NCI-H748 treated with DMSO at 0.1 percent for 48 hours (cell line): ENCODE measurements around the gene NDRG3.
"Not testable (repeated sequence)": the region's sequence is repeated elsewhere in the genome, so short reads cannot be mapped to it uniquely, and the experiment has no call there.

Source experiments
- DNase-seq: peaks from one replicate; lab custom pipeline; 2025; lab: John Stamatoyannopoulos, UW

Gene NDRG3

GRCh38 chr20:36644032-36644705 is 101.7 kb downstream of the NDRG3 start:
- DNase-seq, result no peak

GRCh38 chr20:36642136-36642535 is 103.8 kb downstream of the NDRG3 start:
- DNase-seq, result no peak

GRCh38 chr20:36641506-36641843 is 104.4 kb downstream of the NDRG3 start:
- DNase-seq, result no peak

GRCh38 chr20:36638876-36639400 is 107.0 kb downstream of the NDRG3 start:
- DNase-seq, result not testable (repeated sequence)

GRCh38 chr20:36634342-36634741 is 111.5 kb downstream of the NDRG3 start:
- DNase-seq, result no peak

GRCh38 chr20:36633285-36633772 is 112.6 kb downstream of the NDRG3 start:
- no peak for DNase-seq

- DNase-seq, result no peak
Measured at GRCh38 chr20:36632487-36633284, 113.2 kb downstream of the NDRG3 start.

GRCh38 chr20:36632147-36632486 is 113.8 kb downstream of the NDRG3 start:
- no peak for DNase-seq

GRCh38 chr20:36631646-36632045 is 114.2 kb downstream of the NDRG3 start:
- DNase-seq, result no peak

GRCh38 chr20:36629719-36630681 is 115.9 kb downstream of the NDRG3 start:
- no peak for DNase-seq

- DNase-seq, result no peak
Measured at GRCh38 chr20:36628076-36628475, 117.8 kb downstream of the NDRG3 start.

- no peak for DNase-seq
Measured at GRCh38 chr20:36624944-36625324, 121.0 kb downstream of the NDRG3 start.

GRCh38 chr20:36624068-36624943 is 121.6 kb downstream of the NDRG3 start:
- no peak for DNase-seq

- DNase-seq, result no peak
Measured at GRCh38 chr20:36623444-36623843, 122.4 kb downstream of the NDRG3 start.

GRCh38 chr20:36620917-36621316 is 125.0 kb downstream of the NDRG3 start:
- DNase-seq, result no peak

GRCh38 chr20:36614781-36615557 is 130.9 kb downstream of the NDRG3 start:
- DNase-seq, result no peak

- no peak for DNase-seq
Measured at GRCh38 chr20:36613974-36614373, 131.9 kb downstream of the NDRG3 start.

GRCh38 chr20:36611625-36612024 is 134.3 kb downstream of the NDRG3 start:
- DNase-seq, result no peak

GRCh38 chr20:36608388-36608728 is 137.5 kb downstream of the NDRG3 start:
- not testable (repeated sequence) for DNase-seq

- DNase-seq, result no peak
Measured at GRCh38 chr20:36607586-36608387, 138.1 kb downstream of the NDRG3 start.
